ENCODE data around the gene ZNF750.

The ZNF750 gene

DNA sequence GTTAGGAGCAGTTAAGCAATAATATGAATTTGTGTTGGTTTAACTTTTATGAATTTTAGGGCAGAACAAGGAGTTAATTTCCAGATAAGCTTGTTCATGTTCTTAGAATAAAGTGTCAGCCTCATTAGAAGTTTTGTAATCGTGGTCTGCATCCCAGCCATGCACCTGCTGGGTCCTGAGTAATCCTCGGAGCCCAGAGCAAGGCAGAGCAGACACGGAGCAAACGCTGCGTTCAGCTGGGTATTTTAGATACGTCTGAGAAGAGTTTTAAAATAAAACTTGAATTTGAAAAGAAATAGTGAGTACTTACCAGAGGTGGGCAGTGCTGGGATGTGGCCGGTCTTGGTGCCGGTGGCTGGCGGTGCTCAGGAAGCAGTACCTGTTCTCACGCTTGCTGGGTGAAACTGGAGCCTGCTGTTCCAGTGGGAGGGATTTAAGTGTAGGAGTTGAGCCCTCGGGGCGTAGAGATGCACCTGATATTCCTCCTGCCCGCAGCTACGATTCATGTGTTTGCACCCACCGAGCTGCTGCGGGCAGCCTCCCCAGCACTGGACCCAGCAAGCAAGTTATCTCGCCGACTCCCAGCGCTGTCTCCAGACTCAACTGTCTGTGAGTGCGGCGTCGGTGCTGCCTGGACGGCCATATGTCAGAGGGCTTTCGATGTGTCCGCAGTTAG is at the start of gene ZNF750:
TSS of gene ZNF750 (minus strand) at position 406 of the 676 bp plus-strand sequence. CDS start 7,568 bp downstream, outside the sequence.
- Histone ChIP-seq H3K4me3 (ENCODE audit: low read length) (no peak within 1 kb of the TSS), H3K9ac (ENCODE audit: low read depth, low read length) (no peak within 1 kb of the TSS), H3K27me3 (ENCODE audit: insufficient read depth, low read length) (no peaks in the 10 kb centered on the region), H3K36me3 (ENCODE audit: insufficient read depth, low read depth, low read length) (peaks cover 17% of the 10 kb centered on the region), H3K9me3 (ENCODE audit: insufficient read depth, low read depth, low read length) (no peaks in the 10 kb centered on the region), H3K27ac (ENCODE audit: low read length) (no peak within 1 kb of the TSS), H3K4me1 (ENCODE audit: insufficient read depth, low read length) (peaks cover 16% of the 10 kb centered on the region)

DNA sequence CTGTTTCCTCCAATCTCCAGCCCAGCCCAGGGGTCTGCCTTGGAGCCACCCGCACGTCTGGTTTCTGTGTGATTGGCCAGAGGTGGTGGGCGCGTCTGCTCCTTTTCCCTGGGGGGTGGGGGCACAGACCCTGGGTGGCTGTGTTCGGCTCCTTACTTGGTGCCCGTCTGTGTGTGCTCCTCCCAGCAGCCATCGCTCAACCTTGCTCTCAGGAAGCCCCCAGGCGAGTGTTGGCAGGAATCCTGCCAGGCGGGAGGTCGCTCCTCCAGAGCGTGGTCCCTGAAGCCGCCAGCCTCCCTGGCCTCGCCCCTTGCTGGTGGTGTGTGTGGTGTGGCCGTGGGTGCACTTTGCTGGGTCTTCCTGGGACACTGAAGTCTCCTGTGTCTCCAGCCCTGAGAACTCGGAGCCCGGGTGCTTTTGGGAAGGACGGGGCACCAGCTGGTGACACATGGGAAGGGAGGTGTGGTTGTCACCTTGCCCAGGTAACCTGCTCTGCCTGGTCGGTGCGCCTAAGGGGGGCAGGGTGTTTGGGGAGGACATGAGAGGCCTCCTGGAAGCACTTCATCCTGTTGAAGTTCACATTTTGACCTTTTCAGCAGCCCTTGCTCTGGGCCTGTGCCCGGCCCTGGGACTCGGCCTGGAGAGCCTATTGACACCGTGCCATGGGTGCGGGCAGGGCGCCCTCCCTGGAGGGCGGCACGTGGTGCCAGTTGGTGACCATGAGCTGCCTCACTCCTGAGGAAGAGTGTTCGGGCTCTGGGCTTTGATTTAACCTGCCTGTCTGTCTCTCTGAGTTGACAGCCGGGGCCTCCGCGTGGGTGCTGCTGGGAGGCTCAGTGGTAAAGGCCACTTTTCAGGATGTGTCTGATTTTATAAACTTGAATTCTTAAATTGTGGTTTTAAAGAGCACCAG is 49.0 kb upstream of the ZNF750 start:
- no peaks in the 10 kb centered on the region for H3K9me3 ChIP-seq (ENCODE audit: insufficient read depth, low read depth, low read length)
- H3K4me1 ChIP-seq (ENCODE audit: insufficient read depth, low read length): peaks cover 16% of the 10 kb centered on the region
- H3K27me3 ChIP-seq (ENCODE audit: insufficient read depth, low read length): no peaks in the 10 kb centered on the region
- no peak overlapping the region for H3K9ac ChIP-seq (ENCODE audit: low read depth, low read length)
- peaks cover 45% of the 10 kb centered on the region for H3K36me3 ChIP-seq (ENCODE audit: insufficient read depth, low read depth, low read length)
- H3K4me3 ChIP-seq (ENCODE audit: low read length): no peak overlapping the region
- H3K27ac ChIP-seq (ENCODE audit: low read length): no peak overlapping the region

DNA sequence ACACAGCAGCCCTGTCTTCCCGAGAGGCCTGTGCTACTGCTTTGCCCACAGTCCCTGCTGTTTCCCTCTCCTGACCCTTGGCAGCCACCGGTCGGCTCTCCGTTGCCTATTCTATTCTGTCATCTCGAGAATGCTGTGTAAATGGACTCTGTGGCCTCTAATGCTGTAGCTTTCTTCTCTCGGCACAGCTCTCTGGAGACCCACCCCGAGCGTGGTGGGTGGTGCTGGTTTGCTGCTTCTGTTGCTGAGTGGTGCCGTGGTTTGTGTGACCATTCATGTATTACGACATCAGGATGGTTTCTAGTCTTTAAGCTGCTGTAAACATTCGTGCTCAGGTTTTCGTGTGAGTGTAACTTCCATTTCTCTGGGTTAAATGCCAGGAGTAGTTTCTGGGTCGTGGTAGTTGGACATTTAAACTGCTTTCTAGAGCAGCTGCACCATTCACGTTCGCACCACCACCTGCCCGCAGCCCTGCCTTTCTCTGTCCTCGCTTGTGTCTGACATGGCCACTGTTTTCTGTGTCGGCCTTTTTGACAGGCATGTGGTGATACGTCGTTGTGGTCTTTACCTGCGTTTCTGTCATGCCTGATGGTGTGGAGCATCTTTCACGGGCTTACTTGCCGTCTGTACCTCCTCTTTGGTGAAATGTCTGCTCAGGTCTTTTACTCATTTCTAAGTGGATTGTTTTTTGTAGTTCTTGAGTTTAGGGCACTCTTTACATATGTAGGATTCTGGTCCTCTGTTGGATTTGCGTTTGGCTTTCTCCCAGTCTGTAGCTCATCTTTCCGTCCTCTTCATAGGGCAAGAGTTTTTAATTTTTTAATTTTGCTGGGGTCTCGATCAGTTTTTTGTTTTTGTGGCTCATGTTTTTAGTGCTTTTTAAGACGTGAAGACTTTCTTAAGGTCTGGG is 47.7 kb upstream of the ZNF750 start:
- H3K4me1 ChIP-seq (ENCODE audit: insufficient read depth, low read length): peaks cover 16% of the 10 kb centered on the region
- H3K9ac ChIP-seq (ENCODE audit: low read depth, low read length): no peak overlapping the region
- H3K36me3 ChIP-seq (ENCODE audit: insufficient read depth, low read depth, low read length): peaks cover 38% of the 10 kb centered on the region
- H3K9me3 ChIP-seq (ENCODE audit: insufficient read depth, low read depth, low read length): no peaks in the 10 kb centered on the region
- no peak overlapping the region for H3K27ac ChIP-seq (ENCODE audit: low read length)
- no peak overlapping the region for H3K4me3 ChIP-seq (ENCODE audit: low read length)
- no peaks in the 10 kb centered on the region for H3K27me3 ChIP-seq (ENCODE audit: insufficient read depth, low read length)

DNA sequence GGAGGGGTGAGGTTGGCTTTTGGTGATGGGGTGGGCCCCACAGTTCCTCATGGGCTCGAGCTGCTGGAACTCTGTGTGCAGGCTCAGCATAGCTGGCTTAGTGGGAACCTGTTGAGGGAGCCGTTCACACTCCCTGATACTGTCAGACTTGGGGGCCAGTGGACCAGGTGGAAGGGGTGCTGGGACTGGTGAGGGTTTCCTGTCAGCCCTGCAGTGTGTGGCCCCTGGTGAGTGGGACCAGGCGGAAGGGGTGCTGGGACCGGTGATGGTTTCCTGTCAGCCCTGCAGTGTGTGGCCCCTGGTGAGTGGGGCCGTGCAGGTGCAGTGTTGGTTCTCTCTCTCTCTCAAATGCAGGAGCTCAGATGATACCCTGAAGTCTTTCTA is 45.1 kb upstream of the ZNF750 start:
- no peak overlapping the region for H3K27ac ChIP-seq (ENCODE audit: low read length)
- H3K9ac ChIP-seq (ENCODE audit: low read depth, low read length): no peak overlapping the region
- no peak overlapping the region for H3K4me3 ChIP-seq (ENCODE audit: low read length)
- peaks cover 21% of the 10 kb centered on the region for H3K36me3 ChIP-seq (ENCODE audit: insufficient read depth, low read depth, low read length)
- no peaks in the 10 kb centered on the region for H3K9me3 ChIP-seq (ENCODE audit: insufficient read depth, low read depth, low read length)
- H3K27me3 ChIP-seq (ENCODE audit: insufficient read depth, low read length): no peaks in the 10 kb centered on the region
- H3K4me1 ChIP-seq (ENCODE audit: insufficient read depth, low read length): peaks cover 14% of the 10 kb centered on the region

DNA sequence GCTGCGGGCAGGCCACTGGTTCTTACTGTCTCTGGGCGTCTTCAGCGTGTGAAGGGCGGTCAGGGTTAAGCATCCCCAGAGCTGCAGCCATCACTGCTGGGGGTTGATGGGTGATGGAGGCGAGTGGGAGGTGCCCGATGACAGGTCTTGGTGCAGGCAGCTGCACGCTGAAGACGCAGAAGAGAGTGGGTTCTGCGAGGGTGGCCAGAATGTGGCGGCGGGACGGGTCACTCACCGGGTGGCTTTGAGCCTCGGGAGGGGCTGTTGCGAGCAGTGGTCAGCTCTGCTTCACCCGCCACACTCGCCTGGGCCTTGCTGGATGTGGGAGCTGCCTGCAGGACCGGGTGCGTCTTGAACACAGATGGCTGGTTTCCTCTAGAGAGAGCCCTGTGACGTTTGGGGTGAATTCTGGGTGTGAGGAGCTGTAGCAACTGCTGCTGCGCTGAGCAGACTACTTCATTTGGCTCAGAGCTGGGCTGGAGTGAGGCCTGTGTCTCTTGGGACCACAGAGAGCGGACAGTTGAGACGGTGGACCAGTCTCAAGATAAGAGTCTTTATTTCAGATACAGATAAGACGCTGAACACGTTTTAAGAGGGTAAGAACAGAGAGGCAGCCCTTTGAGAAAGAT is 44.6 kb upstream of the ZNF750 start:
- Histone ChIP-seq H3K36me3 (ENCODE audit: insufficient read depth, low read depth, low read length) (peaks cover 17% of the 10 kb centered on the region), H3K4me3 (ENCODE audit: low read length) (no peak overlapping the region), H3K9me3 (ENCODE audit: insufficient read depth, low read depth, low read length) (no peaks in the 10 kb centered on the region), H3K9ac (ENCODE audit: low read depth, low read length) (no peak overlapping the region), H3K27me3 (ENCODE audit: insufficient read depth, low read length) (no peaks in the 10 kb centered on the region), H3K27ac (ENCODE audit: low read length) (no peak overlapping the region), H3K4me1 (ENCODE audit: insufficient read depth, low read length) (peaks cover 10% of the 10 kb centered on the region)

DNA sequence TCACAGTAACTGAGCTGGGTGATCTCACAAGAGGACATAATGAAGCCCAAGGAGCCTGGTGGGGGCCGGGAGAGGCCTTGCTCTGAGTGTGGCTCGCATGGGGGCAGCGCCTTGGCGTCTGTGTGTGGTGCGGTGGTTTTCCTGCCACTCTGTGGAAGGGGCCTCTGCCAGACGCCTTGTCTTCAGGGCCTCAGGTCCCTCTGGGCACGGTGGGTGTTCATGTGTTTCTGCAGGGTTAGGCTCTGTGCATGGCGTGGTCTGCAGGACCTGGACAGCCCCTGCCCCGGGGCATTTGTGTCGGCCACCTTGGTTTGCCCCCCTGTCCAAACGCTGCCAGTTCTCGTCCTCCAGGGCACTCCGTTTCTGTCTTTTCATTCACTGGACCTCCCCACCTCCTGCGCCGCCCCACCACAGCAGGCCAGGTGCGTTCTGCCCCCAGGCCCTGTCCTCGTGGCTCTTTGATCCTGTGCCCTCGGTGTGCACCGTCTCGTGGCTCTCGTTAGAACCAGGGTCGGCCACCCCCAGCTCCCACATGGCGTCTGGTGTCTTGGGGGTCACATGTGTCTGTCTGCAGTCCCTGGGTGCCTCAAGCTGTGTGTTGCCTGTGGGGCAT is 43.7 kb upstream of the ZNF750 start:
- Histone ChIP-seq H3K36me3 (ENCODE audit: insufficient read depth, low read depth, low read length) (peaks cover 17% of the 10 kb centered on the region), H3K9ac (ENCODE audit: low read depth, low read length) (no peak overlapping the region)

DNA sequence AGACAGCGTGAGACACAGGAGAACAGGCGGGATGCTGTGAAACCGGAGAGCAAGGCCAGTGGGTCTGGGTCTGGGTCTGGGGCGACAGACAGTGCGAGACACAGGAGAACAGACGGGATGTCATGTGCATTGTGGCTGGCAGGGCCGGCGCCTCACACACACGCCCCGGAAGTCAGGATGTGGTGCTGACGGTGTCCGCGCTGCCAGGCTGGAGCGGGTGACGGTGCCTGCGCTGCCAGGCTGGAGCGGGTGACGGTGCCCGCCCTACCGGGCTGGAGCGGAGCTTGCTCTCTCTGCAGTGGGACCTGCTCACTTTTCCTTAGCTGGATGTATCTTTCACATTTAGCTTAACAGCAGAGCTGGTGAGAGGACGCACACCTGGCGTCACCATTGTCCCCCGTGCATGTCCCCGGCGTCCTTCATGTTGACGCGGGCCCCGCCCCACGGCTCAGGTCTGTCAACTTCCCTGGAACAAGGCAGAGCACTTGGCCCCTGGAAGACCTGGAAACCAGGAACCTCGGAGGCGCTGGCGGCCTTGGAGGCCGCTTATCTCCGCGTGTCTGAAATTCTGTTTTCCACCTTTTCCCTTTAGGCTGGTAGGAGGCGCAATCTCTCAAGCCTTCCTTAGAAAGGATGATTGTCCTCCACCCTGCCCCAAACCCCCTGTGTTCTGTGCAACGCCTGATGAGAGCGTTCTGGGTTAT is 43.0 kb upstream of the ZNF750 start:
- Histone ChIP-seq H3K9ac (ENCODE audit: low read depth, low read length) (no peak overlapping the region), H3K27me3 (ENCODE audit: insufficient read depth, low read length) (no peaks in the 10 kb centered on the region), H3K27ac (ENCODE audit: low read length) (no peak overlapping the region), H3K9me3 (ENCODE audit: insufficient read depth, low read depth, low read length) (no peaks in the 10 kb centered on the region), H3K4me3 (ENCODE audit: low read length) (no peak overlapping the region), H3K36me3 (ENCODE audit: insufficient read depth, low read depth, low read length) (peaks cover 17% of the 10 kb centered on the region), H3K4me1 (ENCODE audit: insufficient read depth, low read length) (peaks cover 3% of the 10 kb centered on the region)

More for the DNA sequence above, 43.7 kb upstream of the ZNF750 start:
- Histone ChIP-seq H3K4me1 (ENCODE audit: insufficient read depth, low read length) (peaks cover 3% of the 10 kb centered on the region), H3K27me3 (ENCODE audit: insufficient read depth, low read length) (no peaks in the 10 kb centered on the region), H3K9me3 (ENCODE audit: insufficient read depth, low read depth, low read length) (no peaks in the 10 kb centered on the region), H3K27ac (ENCODE audit: low read length) (no peak overlapping the region), H3K4me3 (ENCODE audit: low read length) (no peak overlapping the region)

DNA sequence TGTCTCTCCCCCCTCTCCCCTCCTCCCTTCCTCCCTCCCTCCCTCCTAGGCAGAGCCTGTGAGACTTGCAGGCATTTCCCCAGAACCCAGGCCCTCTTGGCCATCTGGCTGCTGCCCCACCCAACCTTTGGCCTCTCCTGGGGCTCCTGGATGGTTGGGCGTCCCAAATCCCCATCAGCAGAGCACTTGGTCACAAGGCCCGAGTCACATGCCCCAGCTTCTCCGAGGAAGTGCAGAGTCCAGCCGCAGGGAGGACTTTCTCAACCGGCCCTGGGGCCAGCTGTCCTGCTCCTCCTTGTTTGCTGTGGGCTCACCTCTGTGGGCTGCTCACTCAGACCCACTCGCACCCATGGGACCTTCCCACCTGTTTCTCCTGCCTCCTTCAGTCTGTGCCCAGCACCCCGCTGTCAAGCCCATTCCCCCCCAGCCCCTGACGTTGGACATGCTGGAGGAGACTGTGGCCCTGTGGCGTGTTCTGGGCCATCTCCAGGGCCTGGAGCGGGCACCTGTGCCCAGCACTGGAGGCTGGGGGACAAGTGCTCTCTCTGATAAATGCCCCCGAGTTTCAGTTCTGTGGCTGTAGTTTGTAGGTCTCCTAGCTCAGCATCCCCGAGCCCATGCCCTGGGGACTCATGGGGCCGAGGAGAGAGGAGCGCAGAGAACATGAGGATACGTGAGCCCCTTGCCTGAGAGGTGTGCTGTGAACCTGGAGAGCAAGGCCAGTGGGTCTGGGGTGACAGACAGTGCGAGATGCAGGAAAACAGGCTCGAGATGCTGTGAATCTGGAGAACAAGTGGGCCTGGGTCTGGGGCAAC is 42.3 kb upstream of the ZNF750 start:
- no peaks in the 10 kb centered on the region for H3K9me3 ChIP-seq (ENCODE audit: insufficient read depth, low read depth, low read length)
- peaks cover 3% of the 10 kb centered on the region for H3K4me1 ChIP-seq (ENCODE audit: insufficient read depth, low read length)
- H3K36me3 ChIP-seq (ENCODE audit: insufficient read depth, low read depth, low read length): peaks cover 10% of the 10 kb centered on the region
- no peak overlapping the region for H3K27ac ChIP-seq (ENCODE audit: low read length)
- H3K4me3 ChIP-seq (ENCODE audit: low read length): no peak overlapping the region
- no peak overlapping the region; the same call in 1 of the 2 replicates for H3K9ac ChIP-seq (ENCODE audit: low read depth, low read length)
- no peaks in the 10 kb centered on the region for H3K27me3 ChIP-seq (ENCODE audit: insufficient read depth, low read length)

DNA sequence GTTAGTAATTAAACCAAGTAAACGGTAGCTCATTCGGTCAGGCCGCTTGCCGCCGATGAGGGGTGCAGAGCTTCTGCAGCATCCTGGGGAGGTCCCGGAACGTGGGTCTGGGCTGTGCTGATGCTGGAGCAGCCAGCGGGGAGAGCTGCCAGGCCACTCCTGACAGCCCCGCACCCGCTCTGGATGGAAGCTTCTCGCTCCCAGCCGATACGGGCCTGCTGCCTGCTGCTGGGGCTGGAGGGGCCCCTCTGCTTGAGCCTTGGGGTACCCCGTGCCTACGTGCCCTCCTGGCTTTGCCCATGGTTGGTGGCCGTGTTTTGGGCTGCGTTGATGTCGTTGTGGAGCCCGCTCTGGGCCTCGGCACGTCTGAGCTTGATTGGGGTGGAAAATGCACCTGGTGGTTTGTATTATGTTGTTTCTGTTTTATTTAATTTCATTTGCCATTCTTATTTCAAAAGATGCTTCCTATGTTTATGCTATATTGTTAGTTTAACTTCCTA is 41.6 kb upstream of the ZNF750 start:
- peaks cover 7% of the 10 kb centered on the region; the same call in 1 of the 2 replicates for H3K36me3 ChIP-seq (ENCODE audit: insufficient read depth, low read depth, low read length)
- H3K9me3 ChIP-seq (ENCODE audit: insufficient read depth, low read depth, low read length): no peaks in the 10 kb centered on the region
- no peak overlapping the region for H3K4me3 ChIP-seq (ENCODE audit: low read length)
- peaks cover 10% of the 10 kb centered on the region for H3K4me1 ChIP-seq (ENCODE audit: insufficient read depth, low read length)
- no peaks in the 10 kb centered on the region for H3K27me3 ChIP-seq (ENCODE audit: insufficient read depth, low read length)
- no peak overlapping the region for H3K27ac ChIP-seq (ENCODE audit: low read length)
- no peak overlapping the region for H3K9ac ChIP-seq (ENCODE audit: low read depth, low read length)

Measured in iPS-20b (cell line).